Natural killer cell treated with Interleukin-12 subunit alpha and Interleukin-12 subunit beta and Interleukin-15 and Interleukin-18, amount 100 ng/mL, for 72 hours (primary cell): Measurements from ENCODE around the gene CNBP. TPM values are rescaled to one million over a fixed set of nuclear protein-coding genes. Genes with fewer than 3 reads are reported as not detected.
A peak's percentile ranks its signal among the peaks of the same experiment; 100 is the strongest.
"Not testable (repeated sequence)": the region's sequence is repeated elsewhere in the genome, so short reads cannot be mapped to it uniquely, and the experiment has no call there.

Experiments
- ATAC-seq, 2 donors: fragments of 150-1000 bp; cut with Tn5 transposase in 1 of 2; sonication (Bioruptor Pico), chemical (Tn5 transposase) in 1 of 2; 2 replicates each; pipeline ENCODE4 v1.10.0; 2021
- DNase-seq: peaks from one replicate; pipeline ENCODE4 v3.0.0; 2022; ENCODE audit warnings: low spot score
- H3K27ac Mint-ChIP-seq, 2 donors: 1 replicate in 1 of 2; 2 replicates in 1 of 2; pipeline ENCODE4 v1.8.0; 2022; ENCODE audit warnings: mixed read lengths in 2 of 2, mild to moderate bottlenecking in 1 of 2, moderate library complexity in 1 of 2
- H3K27me3 Mint-ChIP-seq, 2 donors: 1 replicate in 1 of 2; 2 replicates in 1 of 2; pipeline ENCODE4 v1.8.0; 2022; ENCODE audit warnings: mixed read lengths in 2 of 2
- H3K36me3 Mint-ChIP-seq: one replicate; pipeline ENCODE4 v1.8.0; 2022; ENCODE audit warnings: mixed read lengths
- H3K4me1 Mint-ChIP-seq, 2 donors: 1 replicate in 1 of 2; 2 replicates in 1 of 2; pipeline ENCODE4 v1.8.0; 2022; ENCODE audit warnings: low read depth in 2 of 2, mixed read lengths in 2 of 2, mild to moderate bottlenecking in 1 of 2
- H3K4me3 Mint-ChIP-seq: one replicate; pipeline ENCODE4 v1.8.0; 2022; ENCODE audit warnings: mixed read lengths
- H3K9me3 Mint-ChIP-seq: 2 replicates; pipeline ENCODE4 v1.8.0; 2022; ENCODE audit warnings: mixed read lengths
- total RNA-seq, 2 donors: library from RNA; stranded (reverse); gene quantifications; one replicate each; pipeline ENCODE4 v1.2.3, GENCODE V29; 2022

CNBP gene
- total RNA-seq, 2 donors from 2014 or later, result 230 to 268 TPM

DNA sequence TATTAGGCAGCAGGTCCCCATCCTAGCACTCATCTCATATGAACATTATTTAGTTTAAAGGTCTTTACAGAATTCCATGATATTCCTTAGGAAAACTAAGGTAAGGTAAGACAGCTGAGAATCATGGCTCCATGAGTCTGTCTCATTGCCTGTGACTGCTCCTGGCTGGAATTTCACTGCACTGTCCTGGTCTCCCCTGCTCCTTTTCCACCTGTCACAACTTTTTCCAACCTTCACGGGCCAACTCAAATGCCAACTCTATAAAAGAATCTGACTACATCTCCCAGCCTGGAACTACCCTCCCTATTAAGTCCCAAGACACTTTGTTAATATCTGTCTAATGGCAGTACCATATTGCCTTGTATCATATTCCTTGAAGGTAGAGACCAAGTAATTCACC is 7.6 kb downstream of the CNBP start:
- Mint-ChIP-seq H3K36me3 (peaks cover 30% of the 10 kb centered on the region), H3K27ac (peak overlapping the region in 1 of 2 donors; percentile 34), H3K4me1 (peaks cover 46 to 50% of the 10 kb centered on the region in 2 donors), H3K4me3 (peak overlapping the region; percentile 30), H3K27me3 (no peaks in the 10 kb centered on the region), H3K9me3 (no peaks in the 10 kb centered on the region)
- DNase-seq (no peak), ATAC-seq (no peak)

DNA sequence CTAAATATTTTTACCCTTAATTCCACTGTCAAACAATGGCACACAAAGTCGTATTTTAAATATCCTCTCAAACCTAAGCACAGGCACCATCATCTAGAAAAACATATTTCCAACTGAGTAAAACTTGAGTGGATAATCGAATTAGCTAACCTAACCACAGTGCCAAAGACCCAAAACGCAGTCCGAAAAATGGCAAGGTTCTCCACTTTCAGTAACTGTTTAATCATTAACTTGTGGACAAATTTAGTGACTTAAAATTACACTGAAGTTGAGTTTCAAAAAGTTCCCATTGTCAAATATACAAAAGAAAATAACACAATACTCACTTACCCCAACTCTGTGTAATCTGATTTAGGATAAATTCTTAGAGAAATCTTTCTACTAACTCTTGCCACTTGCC is 10.0 kb downstream of the CNBP start:
- Mint-ChIP-seq H3K4me1 (peaks cover 33 to 43% of the 10 kb centered on the region in 2 donors), H3K9me3 (no peaks in the 10 kb centered on the region), H3K36me3 (peaks cover 36% of the 10 kb centered on the region), H3K27me3 (no peaks in the 10 kb centered on the region), H3K27ac (peak overlapping the region; percentile 11 to 29), H3K4me3 (no peak overlapping the region)
- no peak for DNase-seq
- ATAC-seq, result no peak

DNA sequence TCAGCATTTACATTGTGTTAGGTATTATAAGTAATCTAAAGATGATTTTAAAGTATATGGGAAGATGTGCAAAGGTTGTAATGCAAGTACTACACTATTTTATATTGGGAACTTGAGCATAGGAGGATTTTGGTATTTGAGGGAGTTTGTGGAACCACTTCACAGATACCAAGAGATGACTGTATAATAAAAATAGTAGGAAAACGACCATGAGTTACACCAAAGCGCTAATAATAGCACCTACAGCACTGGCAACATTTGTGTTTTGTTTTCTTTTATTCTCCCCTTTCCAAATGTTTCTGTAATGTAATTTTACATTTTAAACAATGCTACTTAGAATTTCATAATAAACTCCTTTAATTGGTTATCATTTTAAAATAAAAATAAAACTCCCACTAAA is 10.5 kb downstream of the CNBP start:
- no peak overlapping the region for H3K27ac Mint-ChIP-seq
- H3K36me3 Mint-ChIP-seq, result peaks cover 36% of the 10 kb centered on the region
- no peak overlapping the region for H3K4me3 Mint-ChIP-seq
- DNase-seq, result no peak
- no peaks in the 10 kb centered on the region for H3K9me3 Mint-ChIP-seq
- H3K27me3 Mint-ChIP-seq, result no peaks in the 10 kb centered on the region
- peaks cover 33 to 40% of the 10 kb centered on the region in 2 donors for H3K4me1 Mint-ChIP-seq
- no peak for ATAC-seq

DNA sequence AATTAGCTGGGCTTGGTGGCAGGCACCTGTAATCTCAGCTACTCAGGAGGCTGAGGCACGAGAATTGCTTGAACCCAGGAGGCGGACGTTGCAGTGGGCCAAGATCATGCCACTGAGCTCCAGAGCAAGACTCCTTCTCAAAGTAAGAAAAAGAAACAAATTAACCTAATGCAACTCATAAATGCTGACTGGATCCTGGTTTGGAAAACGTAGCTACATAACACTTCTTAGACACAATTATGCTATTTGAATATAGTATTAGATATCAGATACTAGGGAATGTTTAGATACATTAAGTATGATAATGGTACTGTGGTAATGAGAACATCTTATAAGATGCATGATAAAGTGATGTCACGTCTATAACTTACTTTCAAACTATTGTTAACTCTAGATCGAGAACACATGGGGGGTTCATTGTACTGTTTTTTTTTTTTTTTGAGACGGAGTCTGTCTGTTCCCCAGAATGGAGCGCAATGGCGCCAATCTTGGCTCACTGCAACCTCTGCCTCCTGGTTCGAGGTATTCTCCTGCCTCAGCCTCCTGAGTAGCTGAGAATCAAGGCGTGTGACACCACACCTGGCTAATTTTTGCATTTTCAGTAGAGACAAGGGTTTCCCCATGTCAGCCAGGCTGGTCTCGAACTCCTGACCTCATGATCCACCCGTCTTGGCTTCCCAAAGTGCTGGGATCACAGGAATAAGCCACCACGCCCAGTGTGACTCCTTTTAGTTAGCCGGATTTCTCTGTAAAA is 16.9 kb downstream of the CNBP start:
- Mint-ChIP-seq H3K27me3 (no peaks in the 10 kb centered on the region), H3K36me3 (peaks cover 27% of the 10 kb centered on the region), H3K27ac (no peak overlapping the region), H3K9me3 (no peaks in the 10 kb centered on the region), H3K4me1 (peaks cover 18% of the 10 kb centered on the region in 2 donors), H3K4me3 (no peak overlapping the region)
- DNase-seq, result no peak
- no peak for ATAC-seq

DNA sequence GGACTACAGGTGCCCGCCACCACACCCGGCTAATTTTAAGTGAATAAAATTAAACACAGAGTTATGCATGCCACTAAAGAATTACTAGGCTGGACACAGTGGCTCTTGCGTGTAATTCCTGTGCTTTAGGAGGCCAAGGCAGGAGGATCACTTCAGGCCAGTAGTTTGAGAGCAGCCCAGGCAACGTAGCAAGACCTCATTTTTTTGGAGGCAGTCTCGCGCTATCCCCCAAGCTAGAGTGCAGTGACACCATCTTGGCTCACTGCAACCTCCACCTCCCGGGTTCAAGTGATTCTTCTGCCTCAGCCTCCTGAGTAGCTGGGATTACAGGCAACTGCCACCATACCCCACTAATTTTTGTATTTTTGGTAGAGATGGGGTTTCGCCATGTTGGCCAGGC is 18.1 kb downstream of the CNBP start:
- DNase-seq, H3K9me3 Mint-ChIP-seq, ATAC-seq, H3K27me3 Mint-ChIP-seq, H3K27ac Mint-ChIP-seq, H3K4me3 Mint-ChIP-seq: not testable (repeated sequence)
- Mint-ChIP-seq H3K36me3 (peaks cover 20% of the 10 kb centered on the region), H3K4me1 (peaks cover 12 to 13% of the 10 kb centered on the region in 2 donors)

DNA sequence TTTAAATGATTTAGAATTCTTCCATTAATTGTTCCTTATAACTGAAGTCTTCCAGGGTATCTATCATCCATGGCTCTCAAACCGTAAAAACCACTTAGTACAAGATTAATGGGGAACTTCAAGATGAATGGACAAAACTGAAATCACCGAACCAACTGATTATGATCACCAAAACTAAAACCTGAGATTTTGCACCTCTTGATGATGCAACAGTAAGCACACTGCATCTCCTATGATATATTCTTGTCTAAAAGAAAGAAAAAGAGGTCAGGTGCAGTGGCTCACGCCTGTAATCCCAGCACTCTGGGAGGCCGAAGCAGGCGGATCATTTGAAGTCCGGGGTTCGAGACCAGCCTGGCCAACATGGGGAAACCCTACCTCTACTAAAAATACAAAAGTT is 19.2 kb downstream of the CNBP start:
- DNase-seq, result no peak

DNA sequence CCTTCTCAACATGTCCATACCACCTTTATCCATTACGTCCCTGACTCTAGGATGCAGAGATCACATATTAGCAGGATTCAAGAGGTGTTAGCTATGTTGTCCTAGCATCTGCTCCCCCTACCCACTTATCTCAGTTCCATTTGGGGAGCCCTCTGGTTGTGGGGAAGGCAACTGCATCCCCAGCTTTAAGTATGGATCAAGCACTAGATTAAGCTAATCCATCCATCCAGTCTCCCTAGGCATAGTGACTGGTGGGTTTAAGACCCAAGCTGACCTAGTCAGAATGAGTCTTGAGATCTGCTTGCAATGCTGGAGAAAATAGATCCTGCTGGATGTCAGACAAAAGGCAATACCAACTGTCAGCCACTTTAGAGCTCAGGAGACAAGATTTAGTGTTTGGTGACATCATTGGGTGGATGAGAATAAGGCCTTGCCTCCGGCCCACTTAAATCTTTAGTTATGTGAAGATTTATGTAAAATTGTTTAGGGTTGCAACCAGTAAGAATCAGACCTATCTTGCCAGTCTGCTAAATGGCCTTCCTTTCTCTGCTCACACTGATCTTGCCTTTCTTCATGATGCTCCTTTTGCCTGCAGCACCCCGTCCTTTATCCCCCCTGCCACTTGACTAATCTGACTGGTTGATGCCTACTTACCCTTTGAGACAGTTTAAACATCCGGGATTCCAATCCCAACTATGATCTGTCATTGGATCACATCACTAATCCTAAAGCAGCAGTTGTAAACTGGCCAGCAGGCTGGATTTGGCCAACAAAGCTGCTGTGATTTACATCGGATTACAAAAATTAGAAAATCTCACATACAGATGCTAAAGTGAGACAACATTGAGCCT is 20.7 kb downstream of the CNBP start:
- Mint-ChIP-seq H3K27me3 (no peaks in the 10 kb centered on the region), H3K4me1 (peaks cover 27 to 28% of the 10 kb centered on the region in 2 donors), H3K4me3 (peak overlapping the region; percentile 93), H3K27ac (peak overlapping the region; percentile 96 to 98), H3K36me3 (peaks cover 9% of the 10 kb centered on the region), H3K9me3 (no peaks in the 10 kb centered on the region)
- DNase-seq (no peak), ATAC-seq (no peak)

More for the DNA sequence above, 19.2 kb downstream of the CNBP start:
- ATAC-seq, result no peak
- H3K36me3 Mint-ChIP-seq, result peaks cover 10% of the 10 kb centered on the region
- no peaks in the 10 kb centered on the region for H3K27me3 Mint-ChIP-seq
- no peaks in the 10 kb centered on the region for H3K9me3 Mint-ChIP-seq
- H3K4me1 Mint-ChIP-seq, result peaks cover 19 to 20% of the 10 kb centered on the region in 2 donors
- H3K27ac Mint-ChIP-seq, result peak overlapping the region; percentile 17 to 48
- H3K4me3 Mint-ChIP-seq, result no peak overlapping the region

DNA sequence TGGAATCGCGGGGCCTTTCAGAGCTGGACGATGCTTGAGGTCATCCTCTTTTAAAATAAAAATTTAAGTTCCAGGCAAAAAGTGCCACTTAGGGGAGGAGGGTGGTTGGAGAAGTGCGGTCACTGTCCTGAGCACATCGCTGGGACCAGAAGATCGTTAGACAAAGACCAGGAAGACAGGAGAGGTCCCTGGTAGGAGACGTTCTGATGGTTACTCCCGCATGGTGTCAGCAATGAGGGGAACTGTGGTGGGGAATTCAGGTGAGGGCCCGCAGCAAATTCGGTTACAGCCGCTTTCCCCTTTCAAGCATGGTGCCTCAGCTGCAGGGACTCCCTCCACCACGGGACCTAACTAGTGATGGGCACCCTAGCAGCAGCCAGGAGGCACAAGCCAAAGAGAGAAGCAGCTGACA is 21.8 kb downstream of the CNBP start:
- Mint-ChIP-seq H3K4me1 (peaks cover 27 to 28% of the 10 kb centered on the region in 2 donors), H3K9me3 (no peaks in the 10 kb centered on the region), H3K4me3 (peak overlapping the region; percentile 93), H3K27me3 (no peaks in the 10 kb centered on the region), H3K36me3 (peaks cover 8% of the 10 kb centered on the region), H3K27ac (peak overlapping the region; percentile 96 to 98)
- ATAC-seq (no peak), DNase-seq (no peak)

DNA sequence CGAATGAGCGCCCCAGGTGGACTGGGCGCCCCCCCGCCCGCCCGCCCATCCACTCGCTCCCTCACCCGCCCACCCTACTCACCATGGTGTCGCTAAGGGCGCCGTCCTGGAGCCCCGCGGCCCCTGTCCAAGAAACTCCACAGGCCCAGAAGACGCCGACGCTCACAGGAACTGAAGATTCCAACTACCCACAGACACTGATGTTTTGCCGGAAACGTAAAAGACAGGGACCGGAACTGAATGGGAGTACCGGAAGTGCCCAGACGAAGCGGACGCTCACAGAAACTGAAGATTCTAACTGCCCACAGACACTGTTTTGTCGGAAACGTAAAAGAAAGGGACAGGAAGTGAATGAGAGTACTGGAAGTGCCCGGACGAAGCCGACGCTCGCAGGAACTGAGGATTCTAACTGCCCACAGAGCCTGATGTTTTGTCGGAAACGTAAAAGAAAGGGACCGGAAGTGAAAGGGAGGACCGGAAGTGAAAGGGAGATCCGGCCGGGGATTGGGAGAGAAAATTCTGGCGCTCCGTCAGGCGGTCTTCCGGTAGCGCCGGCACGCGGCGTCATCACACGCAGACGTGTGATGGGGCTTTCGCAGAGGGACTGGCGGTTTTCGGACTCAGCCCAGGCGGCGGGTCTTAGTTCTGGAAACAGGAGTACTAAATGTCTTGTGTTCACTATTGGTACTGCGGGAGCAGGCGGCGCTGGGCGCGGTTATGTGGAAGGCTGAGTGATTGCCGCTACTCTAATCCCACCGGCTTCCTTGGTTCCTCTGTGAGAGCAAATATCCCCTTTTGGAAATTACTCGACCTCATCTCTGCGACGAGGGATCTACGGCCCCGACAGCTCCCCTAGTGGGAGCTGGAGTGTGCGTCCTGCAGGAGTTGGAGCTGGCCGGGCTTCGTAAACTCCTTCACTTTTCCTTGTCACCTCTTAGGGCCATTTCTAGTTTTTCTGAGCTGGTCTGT is 22.5 kb downstream of the CNBP start, which contains the start of gene ISY1:
Gene ISY1 (minus strand): TSS at position 173 of the 969 bp plus-strand sequence. CDS start 88 bp downstream, at position 85.
- Mint-ChIP-seq H3K4me1 (peaks cover 27 to 28% of the 10 kb centered on the region in 2 donors), H3K9me3 (no peaks in the 10 kb centered on the region), H3K27me3 (no peaks in the 10 kb centered on the region), H3K27ac (peak within 1 kb of the TSS; percentile 96 to 98), H3K36me3 (peaks cover 4% of the 10 kb centered on the region), H3K4me3 (peak within 1 kb of the TSS; percentile 93)
- peak; percentile 91 to 95 for ATAC-seq
- DNase-seq, result peak; percentile 94

DNA sequence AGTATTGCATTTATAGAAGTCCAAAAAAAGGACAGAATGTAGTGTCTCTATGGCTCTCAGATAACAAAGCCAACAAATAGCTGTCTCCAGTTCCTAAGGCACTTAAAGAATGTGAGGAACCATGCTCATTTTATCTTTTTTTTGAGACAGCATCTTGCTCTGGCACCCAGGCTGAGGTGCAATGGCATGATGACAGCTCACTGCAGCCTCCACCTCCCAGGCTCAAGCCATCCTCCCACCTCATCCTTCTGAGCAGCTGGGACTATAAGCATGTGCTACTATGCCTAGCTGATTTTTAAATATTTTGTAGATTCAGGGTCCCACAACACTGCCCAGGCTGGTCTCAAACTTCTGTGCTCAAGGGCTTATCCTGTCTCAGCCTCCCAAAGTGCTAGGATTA is 38.9 kb downstream of the CNBP start:
- no peak for DNase-seq
- no peak for ATAC-seq
- Mint-ChIP-seq H3K9me3 (no peaks in the 10 kb centered on the region), H3K36me3 (peaks cover 4% of the 10 kb centered on the region), H3K27ac (no peak overlapping the region), H3K27me3 (no peaks in the 10 kb centered on the region), H3K4me3 (no peak overlapping the region), H3K4me1 (no peaks in the 10 kb centered on the region)

DNA sequence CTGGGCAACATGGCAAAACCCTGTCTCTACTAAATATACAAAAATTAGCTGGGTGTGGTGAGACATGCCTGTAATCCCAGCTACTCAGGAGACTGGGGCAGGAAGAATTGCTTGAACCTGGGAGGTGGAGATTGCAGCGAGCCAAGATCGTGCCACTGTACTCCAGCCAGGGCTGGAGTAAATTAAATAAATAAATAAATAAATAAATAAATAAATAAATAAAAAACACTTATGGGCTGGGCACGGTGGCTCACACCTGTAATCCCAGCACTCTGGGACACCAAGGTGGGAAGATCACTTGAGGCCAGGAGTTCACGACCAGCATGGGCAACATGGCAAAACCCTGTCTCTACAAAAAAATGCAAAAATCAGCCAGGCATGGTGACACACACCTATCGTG is 42.7 kb downstream of the CNBP start:
- not testable (repeated sequence) for H3K36me3 Mint-ChIP-seq, DNase-seq, H3K27me3 Mint-ChIP-seq, H3K27ac Mint-ChIP-seq, H3K4me3 Mint-ChIP-seq, ATAC-seq, H3K4me1 Mint-ChIP-seq, H3K9me3 Mint-ChIP-seq

DNA sequence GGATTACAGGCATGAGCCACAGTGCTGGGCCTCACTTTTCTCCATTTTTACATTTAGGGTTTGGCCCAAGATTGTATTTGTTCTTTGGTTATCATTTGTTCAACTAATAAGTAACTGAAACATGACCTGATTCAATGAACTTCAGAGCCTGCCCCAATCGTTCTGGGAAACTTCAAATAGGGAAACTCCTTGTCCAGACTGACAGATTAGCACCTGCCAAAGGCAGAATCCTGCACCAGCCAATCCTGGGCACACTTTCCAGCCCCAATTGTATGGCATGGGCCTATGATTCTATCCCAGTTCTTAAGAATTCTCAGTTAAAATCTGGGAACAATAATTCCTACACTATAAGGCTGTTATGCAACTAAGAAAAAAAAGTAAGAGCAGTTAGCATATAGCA is 43.8 kb downstream of the CNBP start:
- no peak overlapping the region for H3K27ac Mint-ChIP-seq
- no peaks in the 10 kb centered on the region for H3K36me3 Mint-ChIP-seq
- H3K9me3 Mint-ChIP-seq, result no peaks in the 10 kb centered on the region
- no peaks in the 10 kb centered on the region for H3K27me3 Mint-ChIP-seq
- no peaks in the 10 kb centered on the region for H3K4me1 Mint-ChIP-seq
- ATAC-seq (no peak), DNase-seq (no peak)
- no peak overlapping the region for H3K4me3 Mint-ChIP-seq

DNA sequence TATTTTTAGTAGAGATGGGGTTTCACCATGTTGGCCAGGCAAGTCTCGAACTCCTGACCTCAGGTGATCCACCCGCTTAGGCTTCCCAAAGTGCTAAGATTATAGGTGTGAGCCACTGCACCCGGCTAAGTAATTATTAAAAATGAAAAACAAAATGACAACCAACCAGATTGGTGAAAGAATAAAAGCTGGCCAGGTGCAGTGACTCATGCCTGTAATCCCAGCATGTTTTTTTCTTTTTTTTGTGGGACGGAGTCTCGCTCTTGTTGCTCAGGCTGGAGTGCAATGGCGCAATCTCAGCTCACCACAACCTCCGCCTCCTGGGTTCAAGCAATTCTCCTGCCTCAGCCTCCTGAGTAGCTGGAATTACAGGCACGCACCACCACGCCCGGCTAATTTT is 47.4 kb downstream of the CNBP start:
- DNase-seq, H3K27ac Mint-ChIP-seq, ATAC-seq, H3K9me3 Mint-ChIP-seq, H3K27me3 Mint-ChIP-seq, H3K4me3 Mint-ChIP-seq: not testable (repeated sequence)
- H3K36me3 Mint-ChIP-seq, result peaks cover 15% of the 10 kb centered on the region
- peaks cover 14 to 17% of the 10 kb centered on the region in 2 donors for H3K4me1 Mint-ChIP-seq
